ENCODE measurements around the gene LRRC4. TPM values are rescaled to one million over a fixed set of nuclear protein-coding genes. Genes with fewer than 3 reads are reported as not detected.

Gene LRRC4
- total RNA-seq, 1 experiment from 2014 or later: 0.39 TPM

DNA sequence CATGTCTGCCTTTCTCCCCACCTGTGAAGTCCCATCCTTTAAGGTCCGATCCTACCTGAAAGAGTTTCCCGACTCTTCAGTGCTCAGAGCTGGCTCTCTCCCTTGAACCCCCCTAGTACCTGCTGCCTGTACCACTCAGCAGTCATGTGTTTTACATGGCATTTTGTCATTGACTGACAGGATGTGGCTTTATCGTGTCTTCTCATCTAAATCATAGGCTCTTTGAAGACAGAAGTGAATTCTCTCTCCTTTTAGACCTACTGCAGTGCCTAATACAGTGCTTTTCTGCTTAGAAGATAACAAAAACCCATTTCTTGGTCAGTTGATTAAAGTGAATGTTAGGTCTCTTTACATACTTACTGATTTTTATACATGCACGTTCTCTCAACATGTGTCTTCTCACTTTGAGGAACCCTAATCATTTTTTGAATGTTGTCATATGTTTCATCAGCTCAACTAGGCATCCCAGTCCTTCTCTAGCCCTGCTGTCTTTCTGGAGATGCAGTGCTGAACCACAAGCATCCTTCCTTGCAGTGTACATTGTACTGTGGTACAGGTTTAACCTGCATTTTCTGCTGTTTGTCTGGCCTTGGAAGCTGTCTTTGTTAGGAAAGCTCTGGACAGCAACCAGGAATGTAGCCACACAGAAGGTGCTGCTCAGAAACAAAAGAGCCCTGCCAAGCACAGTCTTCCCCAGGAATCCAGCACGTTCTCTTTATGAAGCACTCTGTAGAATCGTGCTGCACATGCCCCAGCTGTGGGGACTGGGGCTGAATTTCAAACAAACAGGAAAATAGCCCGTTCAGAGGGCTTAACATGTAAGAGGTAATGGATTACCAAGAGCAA, 28.1 kb upstream of the LRRC4 start:
- DNase-seq (ENCODE audit: low read depth): no peak

DNA sequence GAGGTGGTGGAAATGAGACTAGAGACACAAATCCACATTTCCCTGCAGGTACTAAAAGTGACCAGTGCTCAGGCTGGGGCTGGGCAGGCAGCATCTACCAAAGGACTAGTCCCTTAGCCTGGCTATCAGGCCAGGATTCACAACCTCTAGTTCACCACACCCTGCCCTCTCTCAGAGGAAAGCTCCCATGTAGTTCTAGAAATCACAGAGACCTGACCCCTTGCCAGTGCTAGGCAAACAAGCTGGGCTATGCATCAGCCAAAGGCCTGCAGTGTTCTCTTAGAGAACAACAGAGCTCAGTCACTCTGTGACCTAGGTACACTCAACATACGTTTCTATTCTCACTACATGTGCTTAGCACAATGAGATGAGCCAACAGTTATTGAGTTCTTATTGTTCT, 26.7 kb upstream of the LRRC4 start:
- DNase-seq (ENCODE audit: low read depth): no peak

DNA sequence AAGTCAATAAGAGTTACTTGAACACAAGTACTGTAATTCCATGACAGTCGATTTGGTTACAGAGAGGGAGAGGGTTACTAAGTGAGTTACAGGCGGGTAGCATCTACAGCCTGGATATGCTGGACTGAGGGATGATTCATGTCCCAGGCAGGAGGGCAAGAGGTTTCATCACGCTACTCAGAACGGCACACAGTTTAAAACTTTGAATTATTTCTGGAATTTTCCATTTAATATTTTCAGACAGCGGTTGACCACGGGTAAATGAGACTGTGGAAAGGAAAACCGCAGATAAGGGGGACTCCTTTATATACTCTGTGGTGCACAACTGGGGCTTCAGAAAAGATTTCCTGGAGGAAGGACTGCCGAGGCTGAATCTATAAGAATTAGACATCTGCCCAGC, 25.7 kb upstream of the LRRC4 start:
- DNase-seq (ENCODE audit: low read depth): peak; percentile 71

GRCh38 chr7:128055637-128056036, 24.4 kb upstream of the LRRC4 start:
- DNase-seq (ENCODE audit: low read depth): no peak

DNA sequence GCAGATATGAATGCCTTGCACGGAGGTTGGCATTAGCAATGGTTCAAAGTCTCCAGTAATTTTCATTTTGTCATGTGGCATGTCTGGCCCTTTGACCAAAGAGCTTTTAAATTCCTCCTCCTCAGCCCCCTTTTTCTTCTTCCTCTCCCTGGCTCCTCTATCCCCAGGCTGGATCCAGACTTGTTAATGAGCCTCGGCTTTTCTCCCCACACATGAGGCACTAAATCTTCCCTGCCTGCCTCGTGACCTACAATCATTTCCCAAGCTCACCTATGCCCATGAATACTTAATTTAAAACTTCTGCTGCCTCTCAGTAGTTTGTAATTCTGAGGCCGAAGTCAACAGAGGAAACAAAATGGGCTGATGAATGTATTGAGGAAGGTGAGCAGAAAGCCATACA, 23.3 kb upstream of the LRRC4 start:
- DNase-seq (ENCODE audit: low read depth): no peak

- DNase-seq (ENCODE audit: low read depth): no peak
Observed at GRCh38 chr7:128053991-128054390, 22.8 kb upstream of the LRRC4 start.

GRCh38 chr7:128053023-128053422, 21.8 kb upstream of the LRRC4 start:
- peak; percentile 57 for DNase-seq (ENCODE audit: low read depth)

DNA sequence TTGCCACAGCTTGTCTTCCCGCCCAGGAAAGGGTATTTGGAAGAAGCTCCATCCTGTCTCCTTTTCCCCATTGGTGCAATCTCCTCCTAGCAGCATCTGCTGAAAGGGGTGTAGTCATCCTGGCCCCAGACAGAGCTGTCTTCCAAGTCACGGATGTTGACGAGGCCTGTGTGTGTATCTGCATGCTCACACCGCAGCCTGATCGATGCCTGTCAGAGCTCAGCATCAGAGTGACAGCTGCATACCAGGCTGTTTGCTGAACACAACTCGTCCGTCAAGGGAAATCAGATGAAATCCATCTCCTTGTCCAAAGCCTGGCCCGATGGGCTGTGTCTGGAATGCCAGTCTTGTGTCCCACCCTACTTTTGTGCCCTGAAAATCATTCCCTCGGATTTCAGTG, 21.2 kb upstream of the LRRC4 start:
- no peak for DNase-seq (ENCODE audit: low read depth)

DNA sequence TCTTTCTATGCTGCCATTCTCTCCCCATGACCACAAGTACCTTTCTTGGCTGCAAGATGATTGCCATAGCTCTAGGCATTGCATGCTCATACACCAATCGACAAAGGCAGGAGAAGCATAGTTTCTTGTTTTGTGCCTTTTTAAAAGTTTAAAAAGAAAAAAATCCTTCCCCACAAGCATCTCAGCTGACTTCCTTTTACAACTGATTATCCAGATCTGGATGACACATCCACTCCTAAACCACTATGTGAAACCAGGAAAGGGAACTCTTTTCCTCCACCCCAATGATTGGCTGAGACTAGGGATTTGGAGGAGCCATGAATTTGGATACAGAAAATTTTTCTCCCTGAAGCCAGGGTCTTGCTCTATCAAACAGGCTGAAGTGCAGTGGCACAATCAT, 14.5 kb upstream of the LRRC4 start:
- peak; percentile 74 for DNase-seq (ENCODE audit: low read depth)

DNA sequence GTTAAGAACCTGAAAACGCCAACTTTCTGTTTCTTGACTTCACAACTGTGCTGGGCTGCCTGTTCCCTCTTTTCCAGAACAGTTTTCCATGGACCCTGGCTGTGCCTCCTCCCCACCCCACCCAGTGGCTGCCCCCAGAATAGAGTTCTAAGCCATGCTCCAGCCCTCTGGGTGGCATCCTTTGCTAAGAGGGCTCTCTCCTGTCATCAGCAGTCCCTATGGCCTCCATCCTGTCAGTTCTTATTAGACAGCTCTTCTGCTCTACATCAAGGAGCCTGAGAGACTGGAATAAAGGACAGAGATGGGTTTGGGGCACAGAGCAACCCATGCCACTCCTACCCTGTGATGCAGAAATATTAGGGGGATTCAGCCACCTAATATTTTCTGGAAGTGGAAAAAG, 13.9 kb upstream of the LRRC4 start:
- DNase-seq (ENCODE audit: low read depth): no peak

DNA sequence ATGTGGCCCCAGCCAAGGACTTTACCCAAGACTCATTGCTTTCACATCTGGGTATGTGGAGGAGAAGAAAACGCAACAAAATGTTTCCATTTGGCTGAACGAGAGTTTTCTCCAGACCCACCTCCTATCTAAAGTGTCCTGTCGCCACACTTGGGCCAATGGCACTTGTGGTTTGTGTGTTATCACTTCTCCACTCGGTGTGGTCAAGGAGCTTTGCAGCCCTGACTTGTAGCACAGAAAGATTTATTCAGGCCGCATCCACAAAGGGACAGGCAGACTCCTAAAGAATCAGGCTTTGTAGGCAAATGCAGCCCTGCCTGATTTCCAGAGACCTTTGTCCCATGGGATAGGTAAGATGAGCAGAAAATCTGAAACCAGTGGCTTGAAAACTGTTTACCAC, 12.8 kb upstream of the LRRC4 start:
- no peak for DNase-seq (ENCODE audit: low read depth)

DNA sequence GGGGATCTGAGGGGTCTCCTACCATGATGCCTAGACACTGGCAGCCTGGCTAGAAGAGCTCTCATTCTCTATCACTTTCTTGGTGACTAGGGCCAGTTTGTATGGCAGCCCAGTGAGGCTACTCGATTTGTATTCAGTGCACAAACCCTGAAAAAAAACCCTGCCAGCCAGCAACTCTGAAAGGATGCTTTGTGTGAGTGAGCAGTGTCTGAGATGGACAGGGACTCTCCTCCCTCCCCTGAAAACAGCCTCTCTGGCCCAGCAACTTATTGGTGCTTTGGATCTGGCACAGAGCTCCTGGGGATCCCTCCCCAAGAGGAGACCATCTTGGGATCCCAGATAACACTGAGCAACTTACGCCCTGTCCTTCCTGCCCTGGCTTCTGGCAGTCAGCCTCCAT, 10.8 kb upstream of the LRRC4 start:
- DNase-seq (ENCODE audit: low read depth): no peak

DNA sequence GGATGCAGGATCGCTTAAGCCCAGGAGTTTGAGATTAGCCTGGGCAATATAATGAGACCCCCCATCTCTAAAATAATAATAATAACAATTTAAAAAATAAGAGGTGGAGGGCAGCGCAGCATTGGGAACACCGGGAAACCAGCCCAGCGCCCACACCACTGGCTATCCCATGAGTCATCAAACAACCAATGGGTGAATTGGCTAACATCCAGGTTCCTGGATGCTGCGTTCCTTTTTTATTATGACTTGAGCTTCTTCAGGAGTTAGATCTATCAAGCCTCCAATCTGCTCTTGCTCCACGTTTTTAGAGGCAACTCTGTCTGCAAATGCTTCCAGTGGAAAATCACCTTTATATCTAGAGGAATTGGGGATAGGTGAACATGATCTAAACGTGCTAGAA, 10.0 kb upstream of the LRRC4 start:
- peak; percentile 85 for DNase-seq (ENCODE audit: low read depth)

- no peak for DNase-seq (ENCODE audit: low read depth)
Observed at GRCh38 chr7:128040205-128040604, 9.0 kb upstream of the LRRC4 start.

DNA sequence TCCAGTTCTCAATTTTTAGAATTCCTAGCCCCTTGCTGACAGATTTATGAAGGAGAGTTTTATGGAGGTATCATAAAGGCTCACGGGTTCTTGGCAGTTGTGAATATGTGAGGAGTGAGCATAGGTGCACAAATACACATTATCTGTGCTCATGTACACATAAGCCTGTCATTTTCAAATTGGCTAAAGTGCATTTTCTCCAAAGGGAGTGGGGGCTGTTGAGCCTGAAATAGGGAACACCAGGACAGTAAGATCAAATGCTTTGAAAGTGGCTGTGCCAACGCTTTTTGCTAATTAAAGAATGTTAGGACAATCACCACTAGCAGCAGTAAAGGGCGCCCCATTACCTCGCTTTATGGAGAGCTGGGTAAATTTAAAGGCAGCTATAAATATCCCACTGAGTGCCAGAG, 8.3 kb upstream of the LRRC4 start:
- DNase-seq (ENCODE audit: low read depth): no peak

- no peak for DNase-seq (ENCODE audit: low read depth)
Observed at GRCh38 chr7:128037880-128038619, 6.8 kb upstream of the LRRC4 start.

DNA sequence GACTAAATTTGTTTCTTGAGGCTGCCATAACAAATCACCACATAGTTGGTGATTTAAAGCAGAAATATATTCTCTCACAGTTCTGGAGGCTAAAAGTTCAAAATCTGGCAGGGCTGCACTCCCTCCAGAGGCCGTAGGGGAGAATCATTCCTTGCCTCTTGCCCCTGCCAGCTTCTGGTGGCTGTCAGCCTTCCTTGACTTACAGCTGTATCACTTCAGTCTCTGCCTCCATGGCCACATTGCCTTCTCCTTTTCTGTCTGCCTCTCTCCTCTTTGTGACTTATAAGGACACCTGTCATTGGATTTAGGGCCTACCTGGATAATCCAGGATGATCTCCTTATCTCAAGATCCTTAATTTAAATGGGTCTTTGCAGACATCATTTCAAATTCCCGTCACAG, 5.8 kb upstream of the LRRC4 start:
- no peak for DNase-seq (ENCODE audit: low read depth)

GRCh38 chr7:128036226-128036940, 5.1 kb upstream of the LRRC4 start:
- DNase-seq (ENCODE audit: low read depth): no peak

GRCh38 chr7:128035712-128036111, 4.5 kb upstream of the LRRC4 start:
- DNase-seq (ENCODE audit: low read depth): no peak

DNA sequence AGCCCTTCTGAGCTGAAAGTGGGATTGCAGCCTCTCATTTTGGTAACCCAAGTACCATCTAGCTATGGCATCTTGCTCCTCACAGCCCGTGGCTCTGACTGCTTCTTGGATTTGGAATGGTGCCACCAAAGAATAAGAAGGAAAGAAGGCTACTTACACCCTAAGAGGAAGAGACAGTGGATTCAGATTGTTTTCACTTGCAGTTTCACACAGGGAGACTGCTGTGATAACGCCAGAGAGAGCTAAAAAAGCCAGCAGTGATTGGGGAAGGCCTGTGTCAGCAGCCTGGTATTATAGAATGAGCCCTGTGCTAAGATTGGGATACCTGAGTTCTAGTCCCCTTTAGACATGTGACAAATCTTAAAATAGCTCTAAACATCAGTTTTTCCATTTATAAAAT, 3.6 kb upstream of the LRRC4 start:
- no peak for DNase-seq (ENCODE audit: low read depth)

- DNase-seq (ENCODE audit: low read depth): no peak
Observed at GRCh38 chr7:128033246-128033645, 2.0 kb upstream of the LRRC4 start.

DNA sequence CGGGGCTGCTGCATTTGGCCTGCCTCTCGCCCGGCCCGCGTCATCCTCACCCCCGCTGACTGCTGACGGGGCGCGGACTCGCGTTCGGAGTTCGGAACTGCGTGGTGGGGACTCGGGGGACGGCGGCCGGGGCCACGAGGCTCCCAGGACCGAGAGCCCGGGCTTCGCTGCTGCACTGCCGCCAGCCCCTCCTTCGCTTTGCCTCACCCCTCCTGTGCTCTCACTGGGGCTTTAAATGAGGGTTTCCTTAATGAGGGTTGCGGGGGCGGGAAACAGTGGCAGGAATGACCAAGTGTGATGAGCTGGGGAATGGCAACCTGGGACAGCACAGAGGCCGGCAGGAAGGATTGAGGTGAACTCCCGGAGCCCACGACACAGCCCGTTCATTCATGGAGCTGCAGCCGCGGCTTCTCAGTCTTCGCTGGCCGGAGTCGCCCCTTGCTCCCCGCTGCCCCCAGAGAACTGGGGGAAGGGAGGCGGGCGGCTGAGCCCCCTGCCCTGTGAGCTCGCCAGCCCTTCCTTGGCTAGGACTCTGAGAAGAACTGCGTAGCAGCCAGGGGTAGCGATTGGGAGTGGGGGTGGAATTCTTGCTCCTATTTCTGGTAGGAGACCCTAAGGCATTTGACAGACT, 1.5 kb upstream of the LRRC4 start:
- no peak for DNase-seq (ENCODE audit: low read depth)

All from M059J (cell line).